ENCODE results near the gene CKAP2L. TPM values are rescaled to one million over a fixed set of nuclear protein-coding genes. Genes with fewer than 3 reads are reported as not detected.

CKAP2L gene
- total and polyA plus RNA-seq, 9 of the 15 experiments (the other 6 are each of a cell fraction or from before 2014, with no cell fraction given) = 10.4 to 21.9 (median 14.2) TPM

GRCh38 chr2:112690853-112691401, 73.5 kb downstream of the CKAP2L start (continued):
- no peak for TF ChIP-seq RNF219 (CRISPR knock-in tag; IDR thresholded peaks at IDR 0.05)
- TF ChIP-seq PKNOX1 (IDR thresholded peaks at IDR 0.05) = no peak
- no peak for TF ChIP-seq CTBP1 (IDR thresholded peaks at IDR 0.05; ENCODE audit: borderline replicate concordance)
- TF ChIP-seq ZBTB33 (CRISPR knock-in tag; IDR thresholded peaks at IDR 0.05) = 0 out of 2 replicates have a peak, but pooled peaks have one; percentile 0
- no peak for TF ChIP-seq SMAD1 (IDR thresholded peaks at IDR 0.05; ENCODE audit: low read depth, low read length, partially characterized antibody)
- TF ChIP-seq ZNF232 (CRISPR knock-in tag; IDR thresholded peaks at IDR 0.05) = no peak
- TF ChIP-seq IRF1 (CRISPR knock-in tag; IDR thresholded peaks at IDR 0.05; ENCODE audit: borderline replicate concordance) = no peak
- no peak for TF ChIP-seq ZKSCAN3 (CRISPR knock-in tag; IDR thresholded peaks at IDR 0.05)
- TF ChIP-seq AFF1 (IDR thresholded peaks at IDR 0.05; ENCODE audit: low read depth in 1 of 2, partially characterized antibody in 2 of 2) = peak in 1 of 2 experiments; percentile 23
- no peak for TF ChIP-seq SRSF1 (IDR thresholded peaks at IDR 0.05; ENCODE audit: low read depth, low read length)
- TF ChIP-seq RFX1 (IDR thresholded peaks at IDR 0.05) = no peak
- TF ChIP-seq NFE2 (IDR thresholded peaks at IDR 0.05; ENCODE audit: low read depth) = no peak
- no peak for TF ChIP-seq SIRT6 (IDR thresholded peaks at IDR 0.05; ENCODE audit: low read depth, low read length)
- no peak for TF ChIP-seq TFAM (CRISPR knock-in tag; conservative IDR thresholded peaks at IDR 0.05)
- TF ChIP-seq ZNF740 (CRISPR knock-in tag; IDR thresholded peaks at IDR 0.05) = no peak
- TF ChIP-seq ZNF740 (tag; IDR thresholded peaks at IDR 0.05) = no peak
- no peak for TF ChIP-seq PCBP2 (IDR thresholded peaks at IDR 0.05; ENCODE audit: low read depth, low read length, poor library complexity, severe bottlenecking)
